Prostate gland (tissue), 2 donors: Measurements from ENCODE around the gene ADAP1. TPM values are rescaled to one million over a fixed set of nuclear protein-coding genes. Genes with fewer than 3 reads are reported as not detected.

Experiments used
- DNase-seq: peaks from one replicate; pipeline ENCODE4 v3.0.0-alpha.2; 2019; ENCODE audit warnings: low spot score
- H3K27ac ChIP-seq, 2 donors: fragments of 200-600 bp; sonication (generic); 2 replicates each; pipeline ENCODE4 v1.5.1; 2017 to 2019
- H3K27me3 ChIP-seq: fragments of 200-600 bp; sonication (generic); replicated peaks from 2 replicates; pipeline ENCODE4 v1.5.1; 2019; ENCODE audit not compliant: insufficient read depth
- H3K36me3 ChIP-seq, 2 donors: fragments of 200-600 bp; sonication (generic); 1 replicate in 1 of 2; 2 replicates in 1 of 2; pipeline versions ENCODE4 v1.5.1 to v1.8.1; 2017 to 2019
- H3K4me1 ChIP-seq: fragments of 200-600 bp; sonication (generic); replicated peaks from 2 replicates; pipeline ENCODE4 v1.5.1; 2019
- H3K4me3 ChIP-seq, 2 donors: fragments of 200-600 bp; sonication (generic); 2 replicates each; pipeline ENCODE4 v1.5.1; 2017 to 2019
- H3K9me3 ChIP-seq: fragments of 200-600 bp; sonication (generic); 2 replicates; pipeline ENCODE4 v1.5.1; 2017
- POLR2A ChIP-seq: fragments of 450-650 bp; IDR thresholded peaks from one replicate; pipeline ENCODE4 v1.6.1; 2016; ENCODE audit warnings: antibody characterized with exemption, mild to moderate bottlenecking
- POLR2AphosphoS5 ChIP-seq: sonication (generic); formaldehyde crosslinking; IDR thresholded peaks from one replicate; pipeline ENCODE4 v1.6.1; 2017; ENCODE audit warnings: antibody characterized with exemption
- WGBS: methylation state at CpG from one replicate; pipeline ENCODE4 v1.1.5; 2018; 5-methylcytosine and 5-hydroxymethylcytosine counted together
- intact Hi-C: fragments of 100-400 bp; cut with DNase I; formaldehyde crosslinking; loops from one replicate; pipeline ENCODE4 v1.14.2; 2022
- total RNA-seq, 2 donors: library from RNA; depleted of rRNA; stranded (reverse); fragments of >200 nt; gene quantifications; one replicate each; pipeline ENCODE4 v1.1.0, GENCODE V29; 2016
- TF ChIP-seq, protein P1 (sequence below), 4 experiments: fragments of 200-600 bp in 2 of 4; fragments of 450-650 bp in 2 of 4; sonication (generic) in 2 of 4; IDR thresholded peaks; 1 replicate in 3 of 4; 2 replicates in 1 of 4; pipeline ENCODE4 v1.5.1; 2016 to 2019; ENCODE audit warnings: antibody characterized with exemption in 4 of 4, mild to moderate bottlenecking in 2 of 4, moderate library complexity in 2 of 4

The ADAP1 gene
- total RNA-seq, 2 donors from 2014 or later: 5.9 to 8.3 TPM

- no peaks in the 10 kb centered on the region for H3K27me3 ChIP-seq
- no peaks in the 10 kb centered on the region for H3K9me3 ChIP-seq
- H3K4me3 ChIP-seq: no peak overlapping the region
- no peaks in the 10 kb centered on the region for H3K4me1 ChIP-seq
- DNase-seq: no peak
- intact Hi-C loops: loop anchor here (10.0 kb wide), 1 partner anchor 335 kb away; the partner anchor contains the start of gene PDGFA
- no peak overlapping the region for H3K27ac ChIP-seq
- peaks cover 15 to 16% of the 10 kb centered on the region in 2 donors for H3K36me3 ChIP-seq
- no peak for TF ChIP-seq POLR2A
- TF ChIP-seq, protein P1, sequence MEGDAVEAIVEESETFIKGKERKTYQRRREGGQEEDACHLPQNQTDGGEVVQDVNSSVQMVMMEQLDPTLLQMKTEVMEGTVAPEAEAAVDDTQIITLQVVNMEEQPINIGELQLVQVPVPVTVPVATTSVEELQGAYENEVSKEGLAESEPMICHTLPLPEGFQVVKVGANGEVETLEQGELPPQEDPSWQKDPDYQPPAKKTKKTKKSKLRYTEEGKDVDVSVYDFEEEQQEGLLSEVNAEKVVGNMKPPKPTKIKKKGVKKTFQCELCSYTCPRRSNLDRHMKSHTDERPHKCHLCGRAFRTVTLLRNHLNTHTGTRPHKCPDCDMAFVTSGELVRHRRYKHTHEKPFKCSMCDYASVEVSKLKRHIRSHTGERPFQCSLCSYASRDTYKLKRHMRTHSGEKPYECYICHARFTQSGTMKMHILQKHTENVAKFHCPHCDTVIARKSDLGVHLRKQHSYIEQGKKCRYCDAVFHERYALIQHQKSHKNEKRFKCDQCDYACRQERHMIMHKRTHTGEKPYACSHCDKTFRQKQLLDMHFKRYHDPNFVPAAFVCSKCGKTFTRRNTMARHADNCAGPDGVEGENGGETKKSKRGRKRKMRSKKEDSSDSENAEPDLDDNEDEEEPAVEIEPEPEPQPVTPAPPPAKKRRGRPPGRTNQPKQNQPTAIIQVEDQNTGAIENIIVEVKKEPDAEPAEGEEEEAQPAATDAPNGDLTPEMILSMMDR (IDR thresholded peaks at IDR 0.05): no peak
- TF ChIP-seq POLR2AphosphoS5: no peak
- WGBS: 78% methylated on average over 18 of the region's 19 CpGs
Measured at GRCh38 chr7:849781-850180, 104.7 kb downstream of the ADAP1 start.

- Histone ChIP-seq H3K36me3 (peaks cover 13 to 18% of the 10 kb centered on the region in 2 donors), H3K9me3 (no peaks in the 10 kb centered on the region), H3K4me3 (no peak overlapping the region), H3K27ac (no peak overlapping the region), H3K27me3 (no peaks in the 10 kb centered on the region), H3K4me1 (no peaks in the 10 kb centered on the region)
- TF ChIP-seq POLR2A (no peak), POLR2AphosphoS5 (no peak)
- TF ChIP-seq, protein P1 (IDR thresholded peaks at IDR 0.05): no peak
- intact Hi-C loops: loop anchor here (10.0 kb wide), 1 partner anchor 334 kb away; the partner anchor contains the start of gene PDGFA
- no peak for DNase-seq
- whole genome bisulfite sequencing: 93% methylated on average over 14 of the region's 14 CpGs
Measured at GRCh38 chr7:849145-849544, 105.3 kb downstream of the ADAP1 start.

Other genes with a start within 250 kb of the ADAP1 start
- 10 to 100 TPM; 30.8 to 52.0 TPM for gene DNAAF5, start 228.0 kb downstream of the ADAP1 start, total RNA-seq
- gene PRKAR1B, start 227.4 kb downstream of the ADAP1 start, total RNA-seq: 10 to 100 TPM; 20.2 to 44.8 TPM
- gene SUN1, start 122.2 kb downstream of the ADAP1 start, total RNA-seq: 100 to 1,000 TPM; 106 to 177 TPM
- gene GET4, start 78.1 kb downstream of the ADAP1 start, total RNA-seq: 10 to 100 TPM; 50.0 to 91.9 TPM
- gene COX19, start 20.9 kb upstream of the ADAP1 start, total RNA-seq: 10 to 100 TPM; 11.3 to 17.0 TPM
- gene CYP2W1, start 28.5 kb upstream of the ADAP1 start, total RNA-seq: 1 to 10 TPM; 3.1 to 4.0 TPM
- gene GPR146, start 89.9 kb upstream of the ADAP1 start, total RNA-seq: 10 to 100 TPM in 1 of 2 donors, 1 to 10 TPM in 1; 6.1 to 25.9 TPM
- 10 to 100 TPM in 1 of 2 donors, 1 to 10 TPM in 1; 7.4 to 11.5 TPM for gene GPER1, start 133.4 kb upstream of the ADAP1 start, total RNA-seq
- 10 to 100 TPM; 25.0 to 36.3 TPM for gene ZFAND2A, start 205.5 kb upstream of the ADAP1 start, total RNA-seq